ENCODE results near the gene MTRFR. TPM values are rescaled to one million over a fixed set of nuclear protein-coding genes. Genes with fewer than 3 reads are reported as not detected.
A peak's percentile ranks its signal among the peaks of the same experiment; 100 is the strongest.
"Not testable (repeated sequence)": the region's sequence is repeated elsewhere in the genome, so short reads cannot be mapped to it uniquely, and the experiment has no call there.

The MTRFR gene
- total RNA-seq, 4 donors from 2014 or later = 7.9 to 13.7 (median 9.2) TPM

GRCh38 chr12:123238330-123238682 lies 5.1 kb downstream of the MTRFR start:
- H3K4me3 ChIP-seq = no peak overlapping the region
- peaks cover 29 to 65% (median 57%) of the 10 kb centered on the region in 4 donors for H3K4me1 ChIP-seq
- H3K36me3 ChIP-seq = peaks cover 0 to 10% (median 4%) of the 10 kb centered on the region in 4 donors
- peak overlapping the region in 2 of 4 donors; percentile 2 to 20 for H3K27ac ChIP-seq (replicated peaks in 1 of 4)
- 52% methylated on average over 2 of the region's 2 CpGs for WGBS
- TF ChIP-seq CTCF (IDR thresholded peaks at IDR 0.05) = no peak
- no peak for TF ChIP-seq POLR2A (IDR thresholded peaks at IDR 0.05; ENCODE audit: low read depth)
- no peak for TF ChIP-seq EP300 (IDR thresholded peaks at IDR 0.05)
- TF ChIP-seq POLR2AphosphoS5 (IDR thresholded peaks at IDR 0.05) = no peak
- H3K9me3 ChIP-seq = no peaks in the 10 kb centered on the region
- DNase-seq (ENCODE audit: extremely low spot score) = no peak
- no peaks in the 10 kb centered on the region for H3K27me3 ChIP-seq
- intact Hi-C loops (cut with DNase I) = loop anchor here (2.0 to 5.0 kb wide), 2 partner anchors 196 to 256 kb away; partner anchors contain the start of gene ARL6IP4

DNA sequence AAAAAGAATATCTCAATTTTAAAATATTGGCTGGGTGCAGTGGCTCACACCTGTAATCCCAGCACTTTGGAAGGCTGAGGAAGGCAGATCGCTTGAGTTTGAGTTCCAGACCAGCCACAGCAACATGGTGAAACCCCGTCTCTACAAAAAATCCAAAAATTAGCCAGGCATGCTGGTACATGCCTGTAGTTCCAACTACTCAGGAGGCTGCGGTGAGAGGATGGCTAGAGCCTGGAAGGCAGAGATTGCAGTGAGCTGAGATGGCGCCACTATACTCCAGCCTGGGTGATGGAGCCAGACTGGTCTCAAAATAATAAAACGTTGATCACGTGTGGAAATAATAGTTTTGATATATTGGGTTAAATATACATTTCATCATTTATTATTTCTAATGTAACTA lies 5.7 kb downstream of the MTRFR start:
- WGBS = 80% methylated on average over 6 of the region's 6 CpGs

DNA sequence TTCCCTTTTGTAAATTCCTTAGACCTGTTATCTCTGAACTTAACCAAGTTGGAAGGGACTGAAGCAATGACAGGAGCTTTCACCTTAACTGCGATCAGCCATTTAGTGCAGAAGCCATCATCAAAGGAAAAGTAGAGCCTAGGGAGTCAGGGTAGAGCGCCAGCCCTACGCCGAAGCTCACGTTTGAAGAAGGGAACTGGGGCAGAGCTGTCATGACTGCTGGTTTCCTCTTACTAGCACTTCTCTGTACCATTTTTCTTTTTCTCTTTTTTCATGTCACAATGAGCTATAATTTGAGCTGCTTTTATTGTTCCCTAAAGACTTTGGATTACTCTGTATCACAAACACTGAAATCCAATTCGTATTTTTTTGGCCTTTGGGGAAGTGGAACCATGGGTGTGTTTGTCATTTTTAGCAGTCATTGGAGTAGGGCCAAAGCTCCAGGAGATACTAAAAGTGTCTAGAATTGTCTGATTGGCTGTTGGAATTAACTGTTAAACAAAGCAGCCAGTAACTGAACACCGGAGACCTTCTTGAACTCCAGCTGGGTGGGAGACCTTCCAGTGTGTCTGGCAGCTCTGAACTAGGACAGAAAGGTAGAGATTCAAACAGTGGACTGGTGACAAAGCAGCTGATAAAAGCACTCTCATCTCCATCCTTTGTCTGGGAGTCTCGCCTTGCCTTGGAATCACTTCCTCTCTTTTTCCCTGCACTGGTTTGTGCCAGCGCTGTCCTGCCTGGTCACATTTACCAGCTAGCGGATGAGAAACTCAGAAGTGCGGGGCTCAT lies 9.1 kb downstream of the MTRFR start:
- no peak for DNase-seq (ENCODE audit: extremely low spot score)
- H3K4me3 ChIP-seq = peak overlapping the region in 1 of 4 donors; percentile 3

More for the DNA sequence above, 5.7 kb downstream of the MTRFR start:
- Histone ChIP-seq H3K36me3 (peaks cover 0 to 10% (median 4%) of the 10 kb centered on the region in 4 donors), H3K27ac (replicated peaks in 1 of 4) (peak overlapping the region in 1 of 4 donors; percentile 2), H3K27me3 (no peaks in the 10 kb centered on the region), H3K4me3 (no peak overlapping the region), H3K9me3 (no peaks in the 10 kb centered on the region), H3K4me1 (peaks cover 27 to 68% (median 55%) of the 10 kb centered on the region in 4 donors)
- DNase-seq (ENCODE audit: extremely low spot score) = no peak
- no peak for TF ChIP-seq POLR2A (IDR thresholded peaks at IDR 0.05; ENCODE audit: low read depth)
- no peak for TF ChIP-seq EP300 (IDR thresholded peaks at IDR 0.05)
- no peak for TF ChIP-seq CTCF (IDR thresholded peaks at IDR 0.05)
- no peak for TF ChIP-seq POLR2AphosphoS5 (IDR thresholded peaks at IDR 0.05)
- intact Hi-C loops (cut with DNase I) = loop anchor here (2.0 to 5.0 kb wide), 2 partner anchors 196 to 257 kb away; partner anchors contain the start of gene ARL6IP4

GRCh38 chr12:123243671-123244262 lies 10.5 kb downstream of the MTRFR start:
- 71% methylated on average over 7 of the region's 7 CpGs for WGBS
- intact Hi-C loops (cut with DNase I) = no loop called here
- DNase-seq (ENCODE audit: extremely low spot score) = no peak
- TF ChIP-seq POLR2AphosphoS5 (IDR thresholded peaks at IDR 0.05) (no peak), CTCF (IDR thresholded peaks at IDR 0.05) (no peak), POLR2A (IDR thresholded peaks at IDR 0.05; ENCODE audit: low read depth) (no peak), EP300 (IDR thresholded peaks at IDR 0.05) (no peak)
- Histone ChIP-seq H3K9me3 (no peaks in the 10 kb centered on the region), H3K27me3 (no peaks in the 10 kb centered on the region), H3K36me3 (peaks cover 0 to 12% (median 6%) of the 10 kb centered on the region in 4 donors), H3K4me3 (no peak overlapping the region), H3K27ac (replicated peaks in 1 of 4) (no peak overlapping the region), H3K4me1 (peaks cover 10 to 26% (median 19%) of the 10 kb centered on the region in 4 donors)

More for the DNA sequence above, 9.1 kb downstream of the MTRFR start:
- Histone ChIP-seq H3K27me3 (no peaks in the 10 kb centered on the region), H3K9me3 (no peaks in the 10 kb centered on the region), H3K36me3 (peaks cover 0 to 10% (median 4%) of the 10 kb centered on the region in 4 donors), H3K27ac (replicated peaks in 1 of 4) (peak overlapping the region; percentile 22 to 51 (median 38)), H3K4me1 (peaks cover 13 to 41% (median 31%) of the 10 kb centered on the region in 4 donors)
- TF ChIP-seq EP300 (IDR thresholded peaks at IDR 0.05) (no peak), POLR2AphosphoS5 (IDR thresholded peaks at IDR 0.05) (peak in 1 of 2 donors; percentile 20)
- intact Hi-C loops (cut with DNase I) = no loop called here
- 20% methylated on average over 11 of the region's 11 CpGs for WGBS

GRCh38 chr12:123245678-123246077 lies 12.4 kb downstream of the MTRFR start:
- WGBS = 97% methylated on average over 3 of the region's 3 CpGs
- intact Hi-C loops (cut with DNase I) = no loop called here
- TF ChIP-seq CTCF (IDR thresholded peaks at IDR 0.05) = no peak
- TF ChIP-seq POLR2A (IDR thresholded peaks at IDR 0.05; ENCODE audit: low read depth) = no peak
- no peak for TF ChIP-seq EP300 (IDR thresholded peaks at IDR 0.05)
- no peak for TF ChIP-seq POLR2AphosphoS5 (IDR thresholded peaks at IDR 0.05)

DNA sequence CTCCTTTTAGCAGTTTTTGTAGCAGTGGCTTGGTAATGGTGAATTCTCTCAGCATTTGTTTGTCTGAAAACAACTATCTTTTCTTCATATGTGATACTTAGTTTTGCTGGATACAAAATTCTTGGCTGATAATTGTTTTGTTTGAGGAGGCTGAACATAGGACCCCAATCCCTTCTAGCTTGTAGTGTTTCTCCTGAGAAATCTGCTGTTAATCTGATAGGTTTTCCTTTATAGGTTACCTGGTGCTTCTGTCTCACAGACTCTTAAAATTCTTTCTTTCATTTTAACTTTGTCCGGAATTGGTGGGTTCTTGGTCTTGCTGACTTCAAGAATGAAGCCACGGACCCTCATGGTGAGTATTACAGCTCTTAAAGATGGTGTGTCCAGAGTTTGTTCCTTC lies 14.9 kb downstream of the MTRFR start:
- H3K4me3 ChIP-seq; DNase-seq (ENCODE audit: extremely low spot score); H3K9me3 ChIP-seq; H3K27ac ChIP-seq (replicated peaks in 1 of 4); intact Hi-C loops (cut with DNase I); H3K27me3 ChIP-seq: not testable (repeated sequence)
- Histone ChIP-seq H3K36me3 (peaks cover 0 to 13% (median 8%) of the 10 kb centered on the region in 4 donors), H3K4me1 (peaks cover 15 to 39% (median 27%) of the 10 kb centered on the region in 4 donors)
- WGBS = 100% methylated on average over 2 of the region's 2 CpGs

More at GRCh38 chr12:123245678-123246077, 12.4 kb downstream of the MTRFR start:
- no peak for DNase-seq (ENCODE audit: extremely low spot score)
- Histone ChIP-seq H3K27ac (replicated peaks in 1 of 4) (no peak overlapping the region), H3K4me1 (peaks cover 13 to 35% (median 24%) of the 10 kb centered on the region in 4 donors), H3K9me3 (no peaks in the 10 kb centered on the region), H3K36me3 (peaks cover 0 to 19% (median 10%) of the 10 kb centered on the region in 4 donors), H3K27me3 (no peaks in the 10 kb centered on the region), H3K4me3 (no peak overlapping the region)

DNA sequence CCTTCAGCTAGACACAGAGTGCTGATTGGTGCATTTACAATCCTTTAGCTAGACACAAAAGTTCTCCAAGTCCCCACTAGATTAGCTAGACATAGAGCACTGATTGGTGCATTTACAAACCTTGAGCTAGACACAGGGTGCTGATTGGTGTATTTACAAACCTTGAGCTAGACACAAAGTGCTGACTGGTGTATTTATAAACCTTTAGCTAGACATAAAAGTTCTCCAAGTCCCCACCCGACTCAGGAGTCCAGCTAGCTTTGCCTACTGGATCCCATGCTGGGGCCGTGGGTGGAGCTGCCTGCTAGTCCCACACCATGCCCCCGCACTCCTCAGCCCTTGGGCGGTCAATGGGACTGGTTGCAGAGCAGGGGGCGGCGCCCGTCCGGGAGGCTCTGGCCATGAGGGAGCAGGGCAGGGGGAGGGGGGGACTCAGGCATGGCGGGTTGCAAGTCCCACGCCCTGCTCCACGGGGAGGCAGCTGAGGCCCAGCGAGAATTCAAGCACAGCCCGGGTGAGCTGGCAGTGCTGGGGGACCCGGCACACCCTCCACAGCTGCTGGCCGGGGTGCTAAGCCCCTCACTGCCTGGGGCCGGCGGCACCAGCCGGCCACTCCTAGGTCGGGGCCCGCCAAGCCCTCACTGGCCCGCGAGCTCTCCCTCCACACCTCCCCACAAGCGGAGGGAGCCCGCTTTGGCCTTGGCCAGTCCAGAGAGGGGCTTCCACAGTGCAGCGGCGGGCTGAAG lies 15.9 kb downstream of the MTRFR start:
- WGBS = 97% methylated on average over 14 of the region's 26 CpGs
- DNase-seq (ENCODE audit: extremely low spot score); H3K4me3 ChIP-seq; H3K9me3 ChIP-seq; intact Hi-C loops (cut with DNase I); H3K27ac ChIP-seq (replicated peaks in 1 of 4); H3K27me3 ChIP-seq: not testable (repeated sequence)
- Histone ChIP-seq H3K4me1 (peaks cover 22 to 37% (median 27%) of the 10 kb centered on the region in 4 donors), H3K36me3 (peaks cover 0 to 22% (median 14%) of the 10 kb centered on the region in 4 donors)

Data from esophagus muscularis mucosa (tissue), 4 donors.